22Rv1 (cell line): Measurements from ENCODE around the gene MT1F.

Source experiments
- CTCF ChIP-seq: fragments of 450-650 bp; IDR thresholded peaks from 2 replicates; pipeline ENCODE4 v1.5.1; 2017; ENCODE audit warnings: mild to moderate bottlenecking
- ZFX ChIP-seq: fragments of 450-650 bp; IDR thresholded peaks from 2 replicates; pipeline ENCODE4 v1.6.1; 2017; ENCODE audit warnings: antibody characterized with exemption, borderline replicate concordance

DNA sequence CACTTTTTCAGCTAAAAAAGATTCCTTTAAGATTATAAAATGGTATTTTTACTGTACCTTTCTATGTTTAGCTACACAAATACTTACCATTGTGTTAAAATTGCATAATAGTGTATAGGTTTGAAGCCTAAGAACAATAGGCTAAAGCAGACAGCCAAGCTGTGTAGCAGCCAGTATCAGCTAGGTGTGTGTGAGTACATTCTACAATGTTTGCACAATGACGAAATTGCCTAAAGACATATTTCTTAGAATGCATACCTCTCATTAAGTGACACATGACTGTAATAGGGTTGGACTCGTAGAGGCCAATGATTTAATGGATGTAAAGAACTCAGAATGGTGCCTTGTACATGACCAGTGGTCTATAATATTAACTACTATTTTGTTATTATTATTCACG lies 7.9 kb upstream of the MT1F start:
- TF ChIP-seq CTCF: no peak
- TF ChIP-seq ZFX: no peak
